ENCODE data around the gene ATXN2.

DNA sequence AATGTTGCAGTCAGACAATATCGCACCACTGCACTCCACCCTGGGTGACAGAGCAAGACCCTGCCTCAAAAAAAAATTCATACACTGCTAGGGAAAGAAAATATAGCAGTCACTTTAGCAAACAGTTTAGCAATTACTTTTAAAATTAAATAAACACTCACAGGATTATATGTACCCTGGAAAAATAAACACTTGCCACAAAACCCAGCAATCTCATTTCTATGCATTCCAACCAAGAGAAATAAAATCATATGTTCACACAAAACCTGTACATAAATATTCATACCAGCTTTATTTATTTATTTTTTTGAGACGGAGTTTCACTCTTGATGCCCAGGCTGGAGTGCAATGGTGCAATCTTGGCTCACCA, 20.2 kb downstream of the ATXN2 start:
- TF ChIP-seq EZH2 (IDR thresholded peaks at IDR 0.05; ENCODE audit: insufficient read depth, poor library complexity, severe bottlenecking), result no peak
- TF ChIP-seq EZH2phosphoT487 (IDR thresholded peaks at IDR 0.05; ENCODE audit: insufficient read depth, low read depth), result no peak
